RPMI7951 (cell line): Measurements from ENCODE around the gene PNMT. TPM values are rescaled to one million over a fixed set of nuclear protein-coding genes. Genes with fewer than 3 reads are reported as not detected.
A peak's percentile ranks its signal among the peaks of the same experiment; 100 is the strongest.

Source experiments
- DNase-seq: peaks from one replicate; pipeline ENCODE4 v3.0.0-alpha.2; 2012; ENCODE audit warnings: low read depth
- total RNA-seq: library from RNA; depleted of rRNA; stranded (reverse); fragments of >200 nt; shearing (Covaris generic); gene quantifications from 2 replicates; pipeline ENCODE4 v1.2.3, GENCODE V29; 2014

PNMT gene
- total RNA-seq, 1 experiment from 2014 or later, result not detected

DNA sequence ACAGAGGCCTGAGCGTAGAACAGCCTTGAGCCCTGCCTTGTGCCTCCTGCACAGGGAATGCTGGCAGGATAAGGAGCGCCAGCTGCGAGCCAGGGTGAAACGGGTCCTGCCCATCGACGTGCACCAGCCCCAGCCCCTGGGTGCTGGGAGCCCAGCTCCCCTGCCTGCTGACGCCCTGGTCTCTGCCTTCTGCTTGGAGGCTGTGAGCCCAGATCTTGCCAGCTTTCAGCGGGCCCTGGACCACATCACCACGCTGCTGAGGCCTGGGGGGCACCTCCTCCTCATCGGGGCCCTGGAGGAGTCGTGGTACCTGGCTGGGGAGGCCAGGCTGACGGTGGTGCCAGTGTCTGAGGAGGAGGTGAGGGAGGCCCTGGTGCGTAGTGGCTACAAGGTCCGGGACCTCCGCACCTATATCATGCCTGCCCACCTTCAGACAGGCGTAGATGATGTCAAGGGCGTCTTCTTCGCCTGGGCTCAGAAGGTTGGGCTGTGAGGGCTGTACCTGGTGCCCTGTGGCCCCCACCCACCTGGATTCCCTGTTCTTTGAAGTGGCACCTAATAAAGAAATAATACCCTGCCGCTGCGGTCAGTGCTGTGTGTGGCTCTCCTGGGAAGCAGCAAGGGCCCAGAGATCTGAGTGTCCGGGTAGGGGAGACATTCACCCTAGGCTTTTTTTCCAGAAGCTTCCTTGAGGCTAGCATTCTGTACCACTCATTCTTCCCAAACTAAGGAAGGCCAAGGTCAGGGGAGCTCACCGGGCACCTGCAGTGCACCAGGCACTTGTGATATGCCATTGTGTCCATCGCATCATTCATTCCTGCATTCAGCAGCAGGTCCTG lies 1.9 kb downstream of the PNMT start:
- no peak for DNase-seq

DNA sequence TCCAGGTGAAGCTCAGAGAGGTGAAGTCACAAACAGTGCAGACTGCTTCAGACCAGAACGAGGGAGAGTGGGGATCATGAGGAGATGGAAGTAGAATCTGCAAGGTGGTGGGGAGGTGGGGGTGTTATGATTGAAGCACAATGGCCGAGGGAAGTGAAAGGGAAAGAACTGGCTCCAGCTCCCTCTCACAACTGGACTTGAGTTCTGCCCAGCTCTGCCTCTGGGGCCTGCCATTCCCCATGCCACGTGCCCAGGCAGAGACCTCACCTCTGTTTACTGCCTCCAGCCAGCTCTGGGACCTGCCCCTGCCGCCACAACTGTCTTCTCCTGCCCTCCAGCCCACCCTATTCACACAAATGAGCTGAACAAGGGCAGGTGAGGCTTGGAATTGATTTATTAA lies 2.5 kb downstream of the PNMT start:
- no peak for DNase-seq

- peak; percentile 39 for DNase-seq
Measured at GRCh38 chr17:39671651-39672521, 3.6 kb downstream of the PNMT start.

DNA sequence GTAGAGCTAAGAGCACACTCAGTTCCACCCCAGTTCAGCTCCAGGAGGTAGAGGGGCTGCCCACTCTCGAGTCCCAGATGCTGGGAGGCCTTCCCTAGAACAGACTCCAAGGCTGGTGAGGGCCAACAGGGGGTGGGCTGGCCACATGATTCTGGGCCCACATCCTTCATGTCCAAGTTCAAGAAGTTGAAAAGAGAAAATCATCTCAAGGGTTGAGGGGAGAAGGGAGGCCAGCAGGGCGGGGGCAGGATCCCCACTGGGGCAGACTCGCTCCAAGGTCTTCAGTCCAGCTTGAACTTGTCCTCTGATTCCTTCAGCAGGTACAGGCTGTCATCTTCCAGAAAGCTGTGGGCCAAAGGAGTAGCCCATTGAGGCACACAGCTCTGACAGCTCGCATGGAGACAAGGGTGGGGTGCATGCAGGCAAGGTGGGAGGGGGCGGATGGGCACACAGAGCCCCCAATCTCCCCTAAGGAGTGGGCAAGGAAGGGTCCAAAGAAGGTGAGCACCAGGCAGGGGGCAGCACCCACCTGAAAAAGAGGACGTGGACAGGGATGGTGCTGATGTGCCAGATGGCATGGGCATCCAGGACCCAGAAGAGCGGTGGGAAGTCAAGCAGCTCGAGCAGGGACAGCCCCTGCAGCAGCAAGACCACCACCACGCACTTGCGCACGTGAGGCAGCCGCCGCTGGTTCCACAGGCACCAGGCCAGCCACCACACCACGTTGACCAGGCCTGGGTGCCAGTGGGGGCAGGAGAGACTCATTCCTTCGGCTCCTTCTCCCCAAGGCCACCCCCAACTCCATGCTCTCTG lies 4.5 kb downstream of the PNMT start:
- no peak for DNase-seq

- no peak for DNase-seq
Measured at GRCh38 chr17:39673335-39674081, 5.3 kb downstream of the PNMT start.

DNA sequence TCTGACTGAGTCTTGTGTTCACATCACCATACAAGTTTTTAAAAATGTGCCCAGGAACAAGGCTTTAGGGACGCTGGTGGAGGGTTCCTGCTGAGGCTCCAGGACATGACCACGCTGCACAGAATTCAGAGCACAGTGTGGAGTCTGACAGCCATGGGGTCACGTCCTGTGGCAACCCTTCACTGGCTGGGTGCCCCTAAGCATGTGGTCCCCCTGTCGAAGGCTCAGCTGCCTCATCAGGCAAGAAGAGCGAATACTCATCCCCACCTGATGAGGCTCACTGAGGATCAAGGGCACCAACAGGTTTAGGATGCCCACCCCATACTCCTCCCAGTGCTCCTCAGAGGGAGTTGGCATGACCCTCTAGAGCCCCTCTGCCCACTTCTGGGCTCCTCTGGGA lies 5.9 kb downstream of the PNMT start:
- DNase-seq, result no peak

DNA sequence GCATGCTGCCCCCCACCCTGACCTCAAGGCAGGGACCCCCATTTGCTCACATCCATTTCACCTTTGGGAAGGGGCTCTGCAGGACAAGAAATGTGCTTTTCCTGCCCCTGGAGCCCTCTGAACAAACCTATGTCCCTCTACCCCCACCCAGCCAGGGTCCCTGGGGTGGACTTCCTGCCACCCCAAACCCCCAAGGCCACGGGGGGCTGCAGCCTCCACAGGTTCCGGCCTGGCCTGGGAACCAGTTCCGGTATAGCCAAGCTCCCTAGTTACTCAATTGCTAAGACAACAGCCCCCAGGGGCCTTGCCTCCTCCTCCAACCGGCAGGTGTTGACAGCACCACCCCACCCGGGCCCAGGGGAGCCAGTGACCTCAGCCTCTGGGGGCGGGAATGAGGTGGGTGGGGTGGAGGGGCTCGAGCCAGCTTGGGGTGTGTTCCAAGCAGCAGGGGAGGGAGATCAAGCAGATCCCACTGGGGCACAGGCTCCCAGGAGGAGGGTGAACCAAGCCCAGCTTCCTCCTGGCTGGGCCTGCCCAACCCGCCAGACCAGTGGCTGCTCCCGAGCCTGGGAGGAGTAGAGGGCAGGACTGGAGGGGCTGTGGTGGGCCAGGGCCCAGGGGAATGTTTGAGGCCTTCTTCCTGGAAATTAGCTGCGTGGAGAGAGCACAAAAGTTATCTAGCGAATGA lies 6.6 kb downstream of the PNMT start:
- no peak for DNase-seq

GRCh38 chr17:39675390-39676082 lies 7.3 kb downstream of the PNMT start:
- no peak for DNase-seq

GRCh38 chr17:39676198-39676819 lies 8.1 kb downstream of the PNMT start:
- no peak for DNase-seq

DNA sequence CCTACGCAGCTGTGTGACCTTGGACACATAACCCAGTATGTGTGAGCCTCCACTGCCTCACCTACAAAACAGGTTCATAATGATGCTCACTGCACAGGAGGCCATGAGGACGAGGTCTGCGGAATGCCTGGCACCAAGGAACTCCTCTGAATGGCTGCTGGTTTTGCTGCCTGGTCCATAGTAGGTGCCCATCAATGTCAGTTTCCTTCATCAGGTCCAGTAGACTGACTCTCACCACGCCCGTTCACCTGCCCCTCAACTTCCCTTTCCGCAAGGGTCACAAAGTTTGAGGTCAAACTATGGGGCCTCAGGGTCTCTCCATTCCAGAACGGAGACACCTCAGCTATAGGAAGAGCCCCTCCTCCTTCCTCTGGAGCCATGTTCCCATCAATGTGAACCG lies 8.8 kb downstream of the PNMT start:
- no peak for DNase-seq

DNA sequence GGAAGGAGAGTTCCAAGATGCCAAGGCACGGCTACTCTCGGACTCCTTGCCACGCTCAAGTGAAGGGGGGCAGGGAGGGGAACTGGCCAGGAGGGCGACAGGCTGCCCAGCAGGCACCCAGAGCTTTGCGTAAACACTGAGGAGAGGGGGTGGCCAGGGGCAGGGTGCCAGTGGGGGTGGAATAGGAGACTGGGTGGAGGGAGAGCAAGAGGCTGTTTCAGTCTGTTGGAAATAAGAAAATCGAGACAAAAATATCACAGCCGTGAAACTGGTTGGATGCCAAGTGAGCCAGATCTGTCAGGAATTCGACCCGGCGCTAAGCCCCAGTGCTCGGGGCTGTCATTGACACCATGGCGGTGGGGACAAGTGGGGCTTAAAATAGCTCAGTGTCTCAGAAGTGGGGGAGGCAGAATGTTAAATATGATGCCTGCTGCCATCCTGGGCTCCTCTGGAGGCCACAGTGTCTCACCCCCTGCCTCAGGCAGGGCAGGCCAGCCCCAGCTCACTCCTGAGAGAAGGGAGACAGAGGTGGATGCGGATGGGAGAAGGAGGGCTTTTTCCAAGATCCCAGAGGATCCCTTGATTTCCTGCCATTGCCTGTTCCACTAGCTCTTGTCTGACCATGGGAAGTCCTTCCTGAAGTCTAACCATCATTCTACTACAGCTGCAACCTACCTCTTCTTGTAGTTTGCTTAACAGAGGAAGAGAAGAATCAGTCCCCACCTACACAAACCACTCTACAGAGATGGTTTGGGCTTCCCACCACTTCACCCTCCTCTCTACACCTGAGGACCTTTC lies 9.5 kb downstream of the PNMT start:
- DNase-seq, result no peak

GRCh38 chr17:39678340-39679116 lies 10.3 kb downstream of the PNMT start:
- no peak for DNase-seq

GRCh38 chr17:39679521-39680192 lies 11.4 kb downstream of the PNMT start:
- DNase-seq, result no peak

GRCh38 chr17:39683295-39683939 lies 15.2 kb downstream of the PNMT start:
- no peak for DNase-seq

- DNase-seq, result no peak
Measured at GRCh38 chr17:39684369-39685192, 16.3 kb downstream of the PNMT start.

- no peak for DNase-seq
Measured at GRCh38 chr17:39687101-39687545, 18.9 kb downstream of the PNMT start.
